Calu3 (cell line): Measurements from ENCODE around the gene PXT1. TPM values are rescaled to one million over a fixed set of nuclear protein-coding genes. Genes with fewer than 3 reads are reported as not detected.

ENCODE experiments used
- BruUV-seq: library from RNA; stranded (reverse); fragments of 400-500 nt; replicated peaks from 2 replicates; lab custom pipeline; 2021; lab: Mats Ljungman, UMichigan
- CTCF ChIA-PET: fragments of 300-600 bp; sonication (Branson Sonifier 250); formaldehyde crosslinking; loops from one replicate; lab custom pipeline; 2022; ENCODE audit warnings: antibody characterized with exemption; lab: Charles Lee
- DNase-seq: peaks from one replicate; pipeline ENCODE4 v3.0.0; 2022
- H3K27ac Mint-ChIP-seq: one replicate; pipeline ENCODE4 v1.8.0; 2022; ENCODE audit warnings: mixed read lengths; ENCODE audit not compliant: unreplicated experiment
- H3K27me3 Mint-ChIP-seq: one replicate; pipeline ENCODE4 v1.8.0; 2022; ENCODE audit warnings: mixed read lengths; ENCODE audit not compliant: unreplicated experiment
- H3K36me3 Mint-ChIP-seq: one replicate; pipeline ENCODE4 v1.8.0; 2022; ENCODE audit warnings: mild to moderate bottlenecking, moderate library complexity, mixed read lengths; ENCODE audit not compliant: insufficient read depth, unreplicated experiment
- H3K4me1 Mint-ChIP-seq: one replicate; pipeline ENCODE4 v1.8.0; 2022; ENCODE audit warnings: mild to moderate bottlenecking, low read depth, mixed read lengths; ENCODE audit not compliant: unreplicated experiment
- H3K4me3 Mint-ChIP-seq: one replicate; pipeline ENCODE4 v1.8.0; 2022; ENCODE audit warnings: mild to moderate bottlenecking, low read depth, moderate library complexity, mixed read lengths; ENCODE audit not compliant: unreplicated experiment
- H3K9me3 Mint-ChIP-seq: one replicate; pipeline ENCODE4 v1.8.0; 2022; ENCODE audit warnings: low read depth, mixed read lengths; ENCODE audit not compliant: unreplicated experiment
- intact Hi-C: fragments of 100-400 bp; cut with micrococcal nuclease; formaldehyde crosslinking; loops from one replicate; pipeline ENCODE4 v1.10.0; 2022; ENCODE audit not compliant: unreplicated experiment
- total RNA-seq: library from RNA; stranded (reverse); gene quantifications from 2 replicates; pipeline ENCODE4 v1.2.3, GENCODE V29; 2022
- TF ChIP-seq, protein P1 (sequence below): fragments of 200-600 bp; IDR thresholded peaks from one replicate; pipeline ENCODE4 v1.8.0; 2022; ENCODE audit warnings: antibody characterized with exemption; ENCODE audit not compliant: unreplicated experiment

PXT1 gene
- total RNA-seq, 1 experiment from 2014 or later, result 0.21 TPM

- H3K4me3 Mint-ChIP-seq, result no peak overlapping the region
- no peaks in the 10 kb centered on the region for H3K36me3 Mint-ChIP-seq
- no peak for DNase-seq
- no peaks in the 10 kb centered on the region for H3K9me3 Mint-ChIP-seq
- no TSS peak for BruUV-seq
- intact Hi-C loops, result no loop called here
- CTCF ChIA-PET, result no interaction called here
- H3K27ac Mint-ChIP-seq, result no peak overlapping the region
- no peaks in the 10 kb centered on the region for H3K4me1 Mint-ChIP-seq
- TF ChIP-seq, protein P1, sequence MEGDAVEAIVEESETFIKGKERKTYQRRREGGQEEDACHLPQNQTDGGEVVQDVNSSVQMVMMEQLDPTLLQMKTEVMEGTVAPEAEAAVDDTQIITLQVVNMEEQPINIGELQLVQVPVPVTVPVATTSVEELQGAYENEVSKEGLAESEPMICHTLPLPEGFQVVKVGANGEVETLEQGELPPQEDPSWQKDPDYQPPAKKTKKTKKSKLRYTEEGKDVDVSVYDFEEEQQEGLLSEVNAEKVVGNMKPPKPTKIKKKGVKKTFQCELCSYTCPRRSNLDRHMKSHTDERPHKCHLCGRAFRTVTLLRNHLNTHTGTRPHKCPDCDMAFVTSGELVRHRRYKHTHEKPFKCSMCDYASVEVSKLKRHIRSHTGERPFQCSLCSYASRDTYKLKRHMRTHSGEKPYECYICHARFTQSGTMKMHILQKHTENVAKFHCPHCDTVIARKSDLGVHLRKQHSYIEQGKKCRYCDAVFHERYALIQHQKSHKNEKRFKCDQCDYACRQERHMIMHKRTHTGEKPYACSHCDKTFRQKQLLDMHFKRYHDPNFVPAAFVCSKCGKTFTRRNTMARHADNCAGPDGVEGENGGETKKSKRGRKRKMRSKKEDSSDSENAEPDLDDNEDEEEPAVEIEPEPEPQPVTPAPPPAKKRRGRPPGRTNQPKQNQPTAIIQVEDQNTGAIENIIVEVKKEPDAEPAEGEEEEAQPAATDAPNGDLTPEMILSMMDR, result no peak
- H3K27me3 Mint-ChIP-seq, result no peaks in the 10 kb centered on the region
These were observed 13.7 kb downstream of the PXT1 start for GRCh38 chr6:36428911-36429310.

GRCh38 chr6:36426622-36427021 lies 16.0 kb downstream of the PXT1 start:
- CTCF ChIA-PET, result no interaction called here
- peaks cover 18% of the 10 kb centered on the region for H3K4me1 Mint-ChIP-seq
- BruUV-seq, result no TSS peak
- TF ChIP-seq, protein P1, result no peak
- no peaks in the 10 kb centered on the region for H3K27me3 Mint-ChIP-seq
- no peak overlapping the region for H3K4me3 Mint-ChIP-seq
- H3K27ac Mint-ChIP-seq, result no peak overlapping the region
- intact Hi-C loops, result no loop called here
- peaks cover 13% of the 10 kb centered on the region for H3K36me3 Mint-ChIP-seq
- no peak for DNase-seq
- H3K9me3 Mint-ChIP-seq, result no peaks in the 10 kb centered on the region

DNA sequence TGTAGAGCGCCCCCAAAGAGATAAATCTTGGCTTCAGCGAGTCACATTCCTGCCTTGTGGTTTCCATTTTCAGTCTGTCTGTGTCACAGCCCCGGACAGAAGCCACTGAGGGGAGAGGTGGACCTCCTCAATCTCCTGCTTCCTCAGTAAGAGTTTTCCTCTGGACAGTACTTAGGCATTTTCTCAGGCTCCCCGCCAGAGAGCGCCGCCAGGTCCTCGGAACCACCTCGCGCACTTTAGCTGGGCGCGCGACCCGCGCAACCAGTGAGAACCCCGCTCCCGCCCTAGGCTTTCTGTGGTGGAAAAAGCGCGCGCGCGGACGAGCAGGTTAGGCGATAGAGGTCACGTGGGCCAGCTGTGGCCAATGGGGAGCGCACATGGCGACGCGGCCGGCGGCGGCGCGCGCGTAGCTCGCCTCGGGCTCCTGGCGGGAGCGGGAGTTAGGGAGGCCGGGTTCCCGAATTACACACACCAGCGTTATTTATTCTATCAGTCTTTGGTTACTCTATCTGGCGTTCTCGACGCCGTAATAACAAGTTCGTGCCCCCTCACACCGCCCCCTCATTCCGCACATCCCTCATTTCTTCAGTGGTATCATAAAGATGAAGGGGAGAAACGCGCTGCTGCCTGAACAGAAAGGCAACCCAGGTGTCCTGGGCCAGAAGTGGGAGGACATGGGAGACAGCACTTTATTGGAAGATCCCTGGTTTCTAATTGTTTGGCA lies 19.4 kb downstream of the PXT1 start:
- DNase-seq, result peak; percentile 99
- CTCF ChIA-PET, result interaction anchor here (0.5 to 1.2 kb wide), 10 partner anchors 18 to 360 kb away, joined by 3 to 11 read pairs (median 4); partner anchors contain the start of genes KCTD20 and PXT1
- Mint-ChIP-seq H3K9me3 (no peaks in the 10 kb centered on the region), H3K4me1 (peaks cover 18% of the 10 kb centered on the region), H3K27ac (peak overlapping the region; percentile 85), H3K4me3 (peak overlapping the region; percentile 74), H3K36me3 (peaks cover 13% of the 10 kb centered on the region), H3K27me3 (no peaks in the 10 kb centered on the region)
- TF ChIP-seq, protein P1, result peak; percentile 54
- intact Hi-C loops, result loop anchor here (2.0 kb wide), 1 partner anchor 336 kb away; no protein-coding TSS in a partner anchor
- no TSS peak for BruUV-seq

- no peak for DNase-seq
- H3K4me1 Mint-ChIP-seq, result peaks cover 18% of the 10 kb centered on the region
- H3K27ac Mint-ChIP-seq, result peak overlapping the region; percentile 85
- H3K36me3 Mint-ChIP-seq, result peaks cover 13% of the 10 kb centered on the region
- H3K4me3 Mint-ChIP-seq, result peak overlapping the region; percentile 74
- H3K9me3 Mint-ChIP-seq, result no peaks in the 10 kb centered on the region
- TF ChIP-seq, protein P1, result no peak
- intact Hi-C loops, result loop anchor here (2.0 kb wide), 1 partner anchor 336 kb away; no protein-coding TSS in a partner anchor
- CTCF ChIA-PET, result interaction anchor here (0.5 to 1.0 kb wide), 7 partner anchors 19 to 360 kb away, joined by 3 to 11 read pairs (median 3); partner anchors contain the start of genes KCTD20 and PXT1
- BruUV-seq, result no TSS peak
- no peaks in the 10 kb centered on the region for H3K27me3 Mint-ChIP-seq
These were observed 19.9 kb downstream of the PXT1 start for GRCh38 chr6:36422714-36423100.
